Central memory CD8-positive, alpha-beta T cell (primary cell): Measurements from ENCODE around the gene COL5A2.

Experiments used
- ATAC-seq: fragments of 150-1000 bp; cut with Tn5 transposase; replicated peaks from 2 replicates; pipeline ENCODE4 v1.10.0; 2022; ENCODE audit warnings: mild to moderate bottlenecking, moderate FRiP score, moderate number of reproducible peaks; ENCODE audit not compliant: poor library complexity, severe bottlenecking; ENCODE audit errors: extremely low read depth
- DNase-seq, 2 donors: peaks; one replicate each; pipeline ENCODE4 v3.0.0; 2021; ENCODE audit warnings: low spot score in 2 of 2
- H3K27ac Mint-ChIP-seq: one replicate; pipeline ENCODE4 v1.8.0; 2022; ENCODE audit warnings: low read depth, mild to moderate bottlenecking, moderate library complexity, mixed read lengths
- H3K27me3 Mint-ChIP-seq: one replicate; pipeline ENCODE4 v1.8.0; 2022; ENCODE audit warnings: mixed read lengths
- H3K36me3 Mint-ChIP-seq: one replicate; pipeline ENCODE4 v1.8.0; 2022; ENCODE audit warnings: mild to moderate bottlenecking, moderate library complexity, mixed read lengths; ENCODE audit not compliant: insufficient read depth
- H3K4me1 Mint-ChIP-seq: one replicate; pipeline ENCODE4 v1.8.0; 2022; ENCODE audit warnings: mixed read lengths
- H3K4me3 Mint-ChIP-seq: one replicate; pipeline ENCODE4 v1.8.0; 2022; ENCODE audit warnings: mild to moderate bottlenecking, moderate library complexity, mixed read lengths
- H3K9me3 Mint-ChIP-seq: one replicate; pipeline ENCODE4 v1.8.0; 2022; ENCODE audit warnings: mixed read lengths

Gene COL5A2

DNA sequence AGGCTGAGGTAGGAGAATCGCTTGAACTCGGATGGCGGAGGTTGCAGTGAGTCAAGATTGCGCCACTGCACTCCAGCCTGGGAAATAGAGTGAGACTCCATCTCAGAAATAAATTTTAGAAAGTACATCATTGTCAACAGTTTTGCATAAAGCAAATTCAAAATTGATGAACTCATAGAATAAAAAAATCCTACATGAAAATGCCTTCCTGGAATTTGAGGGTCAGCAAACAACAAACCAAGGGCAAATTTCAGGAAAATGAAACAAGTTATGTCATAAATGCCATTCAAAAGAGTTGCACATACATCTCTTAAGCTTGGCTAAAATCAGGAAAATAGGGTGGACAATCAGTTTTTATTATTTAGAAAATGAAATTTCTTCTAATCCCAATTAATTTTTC lies 45.1 kb downstream of the COL5A2 start:
- Mint-ChIP-seq H3K36me3 (no peaks in the 10 kb centered on the region), H3K9me3 (no peaks in the 10 kb centered on the region), H3K27ac (no peak overlapping the region), H3K4me1 (no peaks in the 10 kb centered on the region), H3K4me3 (no peak overlapping the region), H3K27me3 (no peaks in the 10 kb centered on the region)
- no peak for ATAC-seq
- no peak for DNase-seq

DNA sequence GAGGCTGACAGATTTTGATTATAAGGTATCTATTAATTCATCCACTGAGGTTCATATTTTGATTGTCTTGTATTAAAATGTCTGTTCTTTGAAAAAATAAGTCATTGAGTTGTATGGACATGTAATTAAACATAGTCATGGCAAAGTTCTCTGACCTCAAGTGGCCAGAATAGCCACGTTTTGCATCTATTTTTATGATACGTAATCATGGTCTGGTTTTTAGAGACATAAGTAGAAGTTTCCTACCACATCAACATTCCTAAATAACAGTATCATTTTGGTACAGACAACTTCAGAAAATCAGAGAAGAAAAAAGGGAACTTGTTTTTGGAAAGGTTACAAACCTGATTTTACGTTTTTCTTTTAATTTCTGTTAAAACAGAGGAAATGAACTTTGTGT lies 47.6 kb downstream of the COL5A2 start:
- Mint-ChIP-seq H3K9me3 (no peaks in the 10 kb centered on the region), H3K27ac (no peak overlapping the region), H3K4me1 (no peaks in the 10 kb centered on the region), H3K4me3 (no peak overlapping the region), H3K36me3 (no peaks in the 10 kb centered on the region), H3K27me3 (no peaks in the 10 kb centered on the region)
- no peak for DNase-seq
- ATAC-seq, result no peak

- no peaks in the 10 kb centered on the region for H3K9me3 Mint-ChIP-seq
- H3K27ac Mint-ChIP-seq, result no peak overlapping the region
- no peaks in the 10 kb centered on the region for H3K36me3 Mint-ChIP-seq
- DNase-seq, result no peak
- H3K27me3 Mint-ChIP-seq, result no peaks in the 10 kb centered on the region
- no peak overlapping the region for H3K4me3 Mint-ChIP-seq
- ATAC-seq, result no peak
- no peaks in the 10 kb centered on the region for H3K4me1 Mint-ChIP-seq
These were observed 49.6 kb downstream of the COL5A2 start for GRCh38 chr2:189129971-189130370.

DNA sequence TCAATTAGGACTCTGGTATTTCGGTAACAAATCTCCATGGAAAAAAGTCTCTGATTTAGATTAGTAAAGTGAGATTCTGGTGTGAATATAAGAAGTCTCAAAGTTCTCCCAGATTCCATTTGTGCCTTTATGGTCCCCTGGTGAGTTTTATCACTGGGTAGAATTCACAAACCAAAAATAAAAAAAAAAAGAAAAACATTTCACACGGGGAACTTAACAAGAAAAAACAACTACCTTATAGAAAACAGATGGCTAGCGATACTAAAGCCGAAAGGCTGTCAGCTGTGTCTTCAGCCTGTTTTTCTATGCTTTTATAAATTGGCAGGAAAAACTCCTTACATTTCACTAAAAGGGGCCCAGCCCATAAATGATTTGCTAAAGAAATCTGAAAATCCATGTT lies 50.6 kb downstream of the COL5A2 start:
- no peaks in the 10 kb centered on the region for H3K9me3 Mint-ChIP-seq
- no peak overlapping the region for H3K27ac Mint-ChIP-seq
- H3K27me3 Mint-ChIP-seq, result no peaks in the 10 kb centered on the region
- ATAC-seq, result no peak
- H3K4me1 Mint-ChIP-seq, result no peaks in the 10 kb centered on the region
- no peak for DNase-seq
- no peaks in the 10 kb centered on the region for H3K36me3 Mint-ChIP-seq
- H3K4me3 Mint-ChIP-seq, result no peak overlapping the region

DNA sequence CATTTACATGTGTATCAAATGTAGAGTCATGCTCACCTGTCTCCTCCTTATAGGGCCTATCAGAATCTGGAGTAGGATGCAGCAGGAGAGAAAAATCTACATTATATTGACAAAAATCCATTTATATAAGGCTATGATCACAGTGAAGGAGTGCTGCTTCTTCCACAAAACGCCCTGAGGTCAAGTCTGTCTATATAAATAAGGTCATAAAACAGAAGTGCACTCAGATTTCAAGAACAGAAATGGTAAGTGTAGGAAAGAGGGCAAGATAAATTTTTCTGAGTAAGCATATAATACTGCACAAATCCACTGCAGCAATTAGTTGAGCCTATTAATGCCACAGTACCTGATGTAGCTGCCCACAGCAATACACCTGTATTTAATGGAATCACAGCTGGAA lies 51.8 kb downstream of the COL5A2 start:
- H3K4me1 Mint-ChIP-seq, result no peaks in the 10 kb centered on the region
- H3K27me3 Mint-ChIP-seq, result no peaks in the 10 kb centered on the region
- no peak overlapping the region for H3K4me3 Mint-ChIP-seq
- no peaks in the 10 kb centered on the region for H3K36me3 Mint-ChIP-seq
- H3K27ac Mint-ChIP-seq, result no peak overlapping the region
- DNase-seq (no peak), ATAC-seq (no peak)
- no peaks in the 10 kb centered on the region for H3K9me3 Mint-ChIP-seq

GRCh38 chr2:189125195-189125594 lies 54.4 kb downstream of the COL5A2 start:
- Mint-ChIP-seq H3K4me3 (no peak overlapping the region), H3K9me3 (no peaks in the 10 kb centered on the region), H3K36me3 (no peaks in the 10 kb centered on the region), H3K4me1 (no peaks in the 10 kb centered on the region), H3K27ac (no peak overlapping the region), H3K27me3 (no peaks in the 10 kb centered on the region)
- DNase-seq (no peak), ATAC-seq (no peak)

- DNase-seq (no peak), ATAC-seq (no peak)
- Mint-ChIP-seq H3K27ac (no peak overlapping the region), H3K36me3 (no peaks in the 10 kb centered on the region), H3K27me3 (no peaks in the 10 kb centered on the region), H3K4me3 (no peak overlapping the region), H3K4me1 (no peaks in the 10 kb centered on the region), H3K9me3 (no peaks in the 10 kb centered on the region)
These were observed 55.4 kb downstream of the COL5A2 start for GRCh38 chr2:189124175-189124574.

DNA sequence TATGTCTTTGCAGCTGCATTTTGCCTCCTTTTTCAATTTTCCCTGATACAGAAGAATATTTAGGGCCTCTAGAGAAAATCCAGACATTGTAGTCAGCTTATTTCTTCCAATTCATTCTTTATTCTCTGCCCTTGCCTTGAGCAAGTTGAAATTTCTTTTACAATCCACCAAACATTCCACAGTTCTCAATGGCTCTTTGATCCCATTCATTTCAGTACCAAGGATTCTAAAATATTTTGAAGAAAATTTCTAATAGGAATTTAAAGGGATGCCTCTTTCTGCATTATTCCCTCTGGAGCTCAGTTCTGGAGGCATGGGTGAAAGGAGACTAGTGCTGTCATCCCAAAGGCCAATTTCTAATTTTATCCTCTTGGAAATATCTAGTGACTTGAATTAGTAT lies 61.2 kb downstream of the COL5A2 start:
- Mint-ChIP-seq H3K27me3 (no peaks in the 10 kb centered on the region), H3K4me1 (no peaks in the 10 kb centered on the region), H3K36me3 (no peaks in the 10 kb centered on the region), H3K9me3 (no peaks in the 10 kb centered on the region), H3K27ac (no peak overlapping the region), H3K4me3 (no peak overlapping the region)
- ATAC-seq, result no peak
- no peak for DNase-seq

GRCh38 chr2:189116979-189117378 lies 62.6 kb downstream of the COL5A2 start:
- no peaks in the 10 kb centered on the region for H3K4me1 Mint-ChIP-seq
- H3K27me3 Mint-ChIP-seq, result no peaks in the 10 kb centered on the region
- DNase-seq (no peak), ATAC-seq (no peak)
- H3K9me3 Mint-ChIP-seq, result no peaks in the 10 kb centered on the region
- H3K36me3 Mint-ChIP-seq, result no peaks in the 10 kb centered on the region
- no peak overlapping the region for H3K27ac Mint-ChIP-seq
- no peak overlapping the region for H3K4me3 Mint-ChIP-seq

GRCh38 chr2:189116087-189116486 lies 63.5 kb downstream of the COL5A2 start:
- Mint-ChIP-seq H3K4me3 (no peak overlapping the region), H3K9me3 (no peaks in the 10 kb centered on the region), H3K27ac (no peak overlapping the region), H3K27me3 (no peaks in the 10 kb centered on the region), H3K36me3 (no peaks in the 10 kb centered on the region), H3K4me1 (no peaks in the 10 kb centered on the region)
- DNase-seq, result no peak
- no peak for ATAC-seq

GRCh38 chr2:189115126-189115525 lies 64.4 kb downstream of the COL5A2 start:
- Mint-ChIP-seq H3K4me3 (no peak overlapping the region), H3K4me1 (no peaks in the 10 kb centered on the region)
- no peak for DNase-seq

DNA sequence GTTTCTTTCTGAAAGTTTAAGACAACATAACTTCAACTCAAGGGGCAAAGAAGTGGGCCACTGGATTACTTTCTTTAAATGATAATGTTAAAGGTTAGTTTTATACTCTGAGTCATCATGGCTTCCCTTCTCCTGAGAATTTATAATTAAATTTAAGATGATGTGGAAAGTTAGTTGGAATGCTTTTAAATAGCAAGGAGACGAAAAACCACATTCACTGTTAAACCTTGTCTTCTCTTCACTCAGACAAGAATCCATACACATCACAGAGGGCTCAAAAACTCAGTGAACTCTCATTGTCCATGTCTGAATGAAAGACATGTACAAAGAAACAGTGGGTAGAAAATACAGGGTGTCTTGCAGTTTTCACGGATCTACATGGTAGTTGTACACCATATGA lies 65.6 kb downstream of the COL5A2 start:
- Mint-ChIP-seq H3K36me3 (no peaks in the 10 kb centered on the region), H3K27ac (no peak overlapping the region), H3K4me1 (no peaks in the 10 kb centered on the region), H3K27me3 (no peaks in the 10 kb centered on the region), H3K4me3 (no peak overlapping the region), H3K9me3 (no peaks in the 10 kb centered on the region)
- DNase-seq (no peak), ATAC-seq (no peak)

More at GRCh38 chr2:189115126-189115525, 64.4 kb downstream of the COL5A2 start:
- no peaks in the 10 kb centered on the region for H3K36me3 Mint-ChIP-seq
- no peak for ATAC-seq
- no peaks in the 10 kb centered on the region for H3K27me3 Mint-ChIP-seq
- no peaks in the 10 kb centered on the region for H3K9me3 Mint-ChIP-seq
- H3K27ac Mint-ChIP-seq, result no peak overlapping the region

- H3K27me3 Mint-ChIP-seq, result no peaks in the 10 kb centered on the region
- H3K27ac Mint-ChIP-seq, result no peak overlapping the region
- H3K4me3 Mint-ChIP-seq, result no peak overlapping the region
- ATAC-seq (no peak), DNase-seq (no peak)
- no peaks in the 10 kb centered on the region for H3K36me3 Mint-ChIP-seq
- H3K9me3 Mint-ChIP-seq, result no peaks in the 10 kb centered on the region
- H3K4me1 Mint-ChIP-seq, result no peaks in the 10 kb centered on the region
These were observed 68.4 kb downstream of the COL5A2 start for GRCh38 chr2:189111063-189111715.
